Sigmoid colon (tissue), 7 donors: Measurements from ENCODE around the gene TFEC. TPM values are rescaled to one million over a fixed set of nuclear protein-coding genes. Genes with fewer than 3 reads are reported as not detected.

Source experiments
- DNase-seq: peaks from one replicate; pipeline ENCODE4 v3.0.0-alpha.2; 2019
- H3K27ac ChIP-seq, 4 donors: fragments of 200-600 bp; sonication (generic); one replicate each; pipeline ENCODE4 v1.5.1; 2016 to 2019; ENCODE audit warnings: mild to moderate bottlenecking in 1 of 4
- H3K27me3 ChIP-seq, 3 donors: fragments of 200-600 bp; sonication (generic); one replicate each; pipeline ENCODE4 v1.5.1; 2019; ENCODE audit warnings: mild to moderate bottlenecking in 1 of 3
- H3K36me3 ChIP-seq, 4 donors: fragments of 200-600 bp; sonication (generic); one replicate each; pipeline ENCODE4 v1.5.1; 2016 to 2019
- H3K4me1 ChIP-seq, 4 donors: fragments of 200-600 bp; sonication (generic); one replicate each; pipeline ENCODE4 v1.5.1; 2017 to 2019
- H3K4me3 ChIP-seq, 4 donors: fragments of 200-600 bp; sonication (generic); one replicate each; pipeline ENCODE4 v1.5.1; 2017 to 2019; ENCODE audit warnings: mild to moderate bottlenecking in 2 of 4, moderate library complexity in 1 of 4
- H3K9me3 ChIP-seq, 4 donors: fragments of 200-600 bp in 3 of 4; sonication (generic) in 3 of 4; one replicate each; pipeline versions ENCODE4 v1.5.1 to v1.6.1; 2013 to 2019
- EP300 ChIP-seq, 4 donors: sonication (generic); formaldehyde crosslinking; IDR thresholded peaks; one replicate each; pipeline ENCODE4 v1.6.1; 2017; ENCODE audit warnings: antibody characterized with exemption in 4 of 4
- POLR2A ChIP-seq, 2 donors: fragments of 450-650 bp; IDR thresholded peaks; one replicate each; pipeline ENCODE4 v1.6.1; 2016; ENCODE audit warnings: antibody characterized with exemption in 2 of 2, mild to moderate bottlenecking in 2 of 2, moderate library complexity in 2 of 2
- POLR2AphosphoS5 ChIP-seq, 4 donors: sonication (generic); formaldehyde crosslinking; IDR thresholded peaks; one replicate each; pipeline ENCODE4 v1.6.1; 2017; ENCODE audit warnings: antibody characterized with exemption in 4 of 4
- WGBS, 2 donors: extraction: QIAGEN DNeasy Blood & Tissue Kit; methylation state at CpG; one replicate each; pipeline ENCODE4 v1.1.7; 2013; 5-methylcytosine and 5-hydroxymethylcytosine counted together
- intact Hi-C: fragments of 100-400 bp; cut with DNase I; formaldehyde crosslinking; loops from one replicate; pipeline ENCODE4 v1.15.1; 2023
- polyA plus RNA-seq, 3 donors: library from polyadenylated mRNA; stranded (reverse); fragments of 200-250 nt; gene quantifications; one replicate each; pipeline ENCODE4 v1.2.3, GENCODE V29; 2013
- total RNA-seq, 4 donors: library from RNA; depleted of rRNA; stranded (reverse); fragments of >200 nt; gene quantifications; one replicate each; pipeline ENCODE4 v1.1.0, GENCODE V29; 2016
- TF ChIP-seq, protein P1 (sequence below), 4 experiments: fragments of 450-650 bp in 3 of 4; fragments of 200-600 bp in 1 of 4; IDR thresholded peaks; one replicate each; pipeline ENCODE4 v1.5.1; 2016 to 2019; ENCODE audit warnings: antibody characterized with exemption in 4 of 4, mild to moderate bottlenecking in 3 of 4, moderate library complexity in 2 of 4
- donor health status: healthy with polysubstance abuse.
- donor health status: Bipolar disorder and iron deficiency.
- donor health status: healthy.

The TFEC gene
- total and polyA plus RNA-seq, 7 donors, result 2.0 to 9.1 (median 4.3) TPM

DNA sequence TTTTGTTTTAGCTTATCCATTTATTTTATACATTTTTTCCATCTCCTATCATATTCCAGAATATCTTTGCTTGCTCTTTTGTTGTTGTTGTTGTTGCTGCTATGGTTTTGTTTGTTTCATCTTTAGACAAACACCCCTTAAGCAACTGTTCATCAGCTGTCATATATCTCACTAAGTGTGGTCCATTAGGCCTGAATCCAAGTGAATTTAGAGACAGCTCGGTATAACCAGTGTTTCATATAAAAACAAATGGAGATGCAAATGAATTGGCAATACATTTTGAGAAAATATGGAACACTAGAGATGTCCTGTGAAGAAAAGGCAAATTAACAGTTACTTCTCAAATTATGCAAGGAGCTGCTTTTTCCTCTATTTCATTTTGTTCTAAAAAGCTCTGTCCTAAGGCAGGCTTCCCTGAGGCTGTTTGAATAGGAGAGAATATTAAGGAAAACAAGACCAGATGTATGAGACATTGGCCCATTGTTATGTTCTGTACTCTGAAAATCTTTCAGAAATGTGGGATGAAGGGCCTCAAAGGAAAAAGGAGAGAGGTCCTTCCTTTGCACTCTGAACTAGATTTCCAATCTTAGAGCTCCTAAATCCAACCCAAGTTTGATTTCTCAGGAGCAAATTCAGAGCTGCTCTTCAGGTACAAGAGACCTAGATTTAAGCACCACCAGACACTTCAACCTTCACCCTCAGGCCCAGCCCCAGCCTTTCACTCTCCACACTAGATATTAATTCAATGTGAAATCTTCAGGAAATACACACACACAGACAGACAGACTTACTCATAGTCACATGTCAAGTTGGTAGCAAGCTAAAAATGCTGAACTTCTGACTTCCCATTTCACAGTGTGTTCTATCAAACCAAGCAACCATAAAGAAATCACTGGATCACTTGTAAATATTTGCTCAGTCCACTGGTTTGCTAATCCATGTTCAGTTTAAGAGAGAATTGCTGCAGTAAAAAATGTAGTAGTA is 5.4 kb downstream of the TFEC start:
- no peaks in the 10 kb centered on the region for H3K9me3 ChIP-seq
- no peaks in the 10 kb centered on the region for H3K4me1 ChIP-seq
- H3K4me3 ChIP-seq, result no peak overlapping the region
- no peak overlapping the region for H3K27ac ChIP-seq
- H3K36me3 ChIP-seq, result no peaks in the 10 kb centered on the region
- DNase-seq, result no peak
- TF ChIP-seq EP300 (IDR thresholded peaks at IDR 0.05) (no peak), POLR2AphosphoS5 (IDR thresholded peaks at IDR 0.05) (no peak), POLR2A (IDR thresholded peaks at IDR 0.05) (no peak)
- TF ChIP-seq, protein P1, sequence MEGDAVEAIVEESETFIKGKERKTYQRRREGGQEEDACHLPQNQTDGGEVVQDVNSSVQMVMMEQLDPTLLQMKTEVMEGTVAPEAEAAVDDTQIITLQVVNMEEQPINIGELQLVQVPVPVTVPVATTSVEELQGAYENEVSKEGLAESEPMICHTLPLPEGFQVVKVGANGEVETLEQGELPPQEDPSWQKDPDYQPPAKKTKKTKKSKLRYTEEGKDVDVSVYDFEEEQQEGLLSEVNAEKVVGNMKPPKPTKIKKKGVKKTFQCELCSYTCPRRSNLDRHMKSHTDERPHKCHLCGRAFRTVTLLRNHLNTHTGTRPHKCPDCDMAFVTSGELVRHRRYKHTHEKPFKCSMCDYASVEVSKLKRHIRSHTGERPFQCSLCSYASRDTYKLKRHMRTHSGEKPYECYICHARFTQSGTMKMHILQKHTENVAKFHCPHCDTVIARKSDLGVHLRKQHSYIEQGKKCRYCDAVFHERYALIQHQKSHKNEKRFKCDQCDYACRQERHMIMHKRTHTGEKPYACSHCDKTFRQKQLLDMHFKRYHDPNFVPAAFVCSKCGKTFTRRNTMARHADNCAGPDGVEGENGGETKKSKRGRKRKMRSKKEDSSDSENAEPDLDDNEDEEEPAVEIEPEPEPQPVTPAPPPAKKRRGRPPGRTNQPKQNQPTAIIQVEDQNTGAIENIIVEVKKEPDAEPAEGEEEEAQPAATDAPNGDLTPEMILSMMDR (IDR thresholded peaks at IDR 0.05), result no peak
- WGBS, 2 donors, result 63 to 72% methylated on average over 1 of the region's 1 CpG
- intact Hi-C loops, result no loop called here
- no peaks in the 10 kb centered on the region for H3K27me3 ChIP-seq

DNA sequence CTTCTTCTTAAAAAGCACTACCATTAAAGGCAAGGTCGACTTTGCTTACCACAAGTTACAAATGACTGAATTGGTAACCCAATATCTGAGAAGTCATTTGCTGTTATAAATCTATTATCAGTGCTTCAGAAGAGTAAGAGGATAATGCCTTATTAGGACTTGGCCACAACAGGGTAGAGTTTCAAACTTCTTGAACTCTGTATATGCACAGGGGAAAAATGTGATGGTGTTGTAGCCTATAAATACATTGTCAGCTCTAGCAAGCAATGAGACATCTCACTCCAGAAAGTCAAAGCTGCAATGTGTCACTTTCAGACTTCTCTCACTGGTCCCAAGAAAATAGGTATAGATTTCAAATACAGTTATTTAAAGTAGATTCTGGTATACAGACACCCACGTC is 9.3 kb downstream of the TFEC start:
- no peaks in the 10 kb centered on the region for H3K27me3 ChIP-seq
- H3K9me3 ChIP-seq, result no peaks in the 10 kb centered on the region
- 72 to 81% methylated on average over 2 of the region's 2 CpGs for WGBS, 2 donors
- intact Hi-C loops, result no loop called here
- no peaks in the 10 kb centered on the region for H3K4me1 ChIP-seq
- H3K4me3 ChIP-seq, result no peak overlapping the region
- H3K36me3 ChIP-seq, result no peaks in the 10 kb centered on the region
- no peak for DNase-seq
- TF ChIP-seq POLR2AphosphoS5 (IDR thresholded peaks at IDR 0.05), result no peak
- TF ChIP-seq, protein P1 (IDR thresholded peaks at IDR 0.05), result no peak
- no peak for TF ChIP-seq POLR2A (IDR thresholded peaks at IDR 0.05)
- TF ChIP-seq EP300 (IDR thresholded peaks at IDR 0.05), result no peak
- no peak overlapping the region for H3K27ac ChIP-seq

DNA sequence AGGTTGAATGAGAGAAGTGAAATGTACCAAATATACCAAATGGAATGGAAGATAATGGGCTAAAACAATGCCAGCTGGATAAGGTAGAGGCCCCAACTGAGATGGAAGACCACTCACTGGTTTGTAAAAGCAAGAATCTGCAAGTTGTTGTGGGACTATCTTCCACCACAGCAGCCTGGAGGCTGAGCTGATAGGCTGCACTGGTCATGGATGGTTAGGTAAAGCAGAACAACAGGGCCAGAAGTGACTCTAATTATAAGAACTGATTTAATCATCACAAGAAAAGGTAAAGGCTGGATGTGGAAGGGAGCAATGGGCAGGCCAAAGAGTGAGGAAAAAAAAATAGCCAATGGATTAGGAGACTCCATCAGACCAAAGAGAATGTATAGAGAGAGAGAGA is 11.8 kb downstream of the TFEC start:
- Histone ChIP-seq H3K36me3 (no peaks in the 10 kb centered on the region), H3K27me3 (no peaks in the 10 kb centered on the region), H3K4me1 (no peaks in the 10 kb centered on the region), H3K4me3 (no peak overlapping the region), H3K9me3 (no peaks in the 10 kb centered on the region), H3K27ac (no peak overlapping the region)
- no peak for DNase-seq
- TF ChIP-seq POLR2AphosphoS5 (IDR thresholded peaks at IDR 0.05), result no peak
- TF ChIP-seq, protein P1 (IDR thresholded peaks at IDR 0.05), result no peak
- TF ChIP-seq EP300 (IDR thresholded peaks at IDR 0.05), result no peak
- intact Hi-C loops, result no loop called here

DNA sequence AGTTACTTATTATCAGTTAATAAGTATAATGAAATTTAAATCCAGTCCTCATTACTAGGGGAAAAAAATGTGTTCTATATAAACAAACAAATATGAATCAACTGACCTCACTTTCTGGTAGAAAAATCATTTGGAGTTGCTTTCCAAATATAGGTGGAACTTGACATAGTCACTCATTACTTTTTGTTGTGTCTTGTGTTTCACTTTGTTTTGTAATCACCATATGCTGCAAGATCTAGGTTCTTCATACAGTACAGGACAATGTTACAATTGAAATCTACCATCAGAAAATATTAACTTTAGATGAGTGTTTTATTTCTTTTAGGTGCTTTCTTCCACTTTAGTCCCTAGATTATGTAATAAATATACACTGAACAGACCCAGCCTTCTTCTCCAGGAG is 16.9 kb downstream of the TFEC start:
- no peak for TF ChIP-seq POLR2AphosphoS5 (IDR thresholded peaks at IDR 0.05)
- TF ChIP-seq, protein P1 (IDR thresholded peaks at IDR 0.05), result no peak
- TF ChIP-seq EP300 (IDR thresholded peaks at IDR 0.05), result no peak
- TF ChIP-seq POLR2A (IDR thresholded peaks at IDR 0.05), result no peak
- no peaks in the 10 kb centered on the region for H3K9me3 ChIP-seq
- intact Hi-C loops, result no loop called here
- H3K4me1 ChIP-seq, result no peaks in the 10 kb centered on the region
- no peak overlapping the region for H3K27ac ChIP-seq
- H3K36me3 ChIP-seq, result no peaks in the 10 kb centered on the region
- no peaks in the 10 kb centered on the region for H3K27me3 ChIP-seq
- DNase-seq, result no peak
- no peak overlapping the region for H3K4me3 ChIP-seq
